ENCODE results near the gene RAB3B. TPM values are rescaled to one million over a fixed set of nuclear protein-coding genes. Genes with fewer than 3 reads are reported as not detected.

Gene RAB3B
- total and polyA plus RNA-seq, 9 of the 15 experiments (the other 6 are each of a cell fraction or from before 2014, with no cell fraction given) = 0.07 to 0.47 (median 0.27) TPM

- no peak for FAIRE-seq
- no peak for DNase-seq (ENCODE audit: extremely low read depth in 1 of 4, low spot score in 3 of 4)
- no peaks in the 10 kb centered on the region for H3K79me2 ChIP-seq (ENCODE audit: control insufficient read depth, insufficient read depth, low read length)
- intact Hi-C loops (cut with micrococcal nuclease) (no loop called here), in situ Hi-C loops (cut with MboI) (no loop called here)
- CTCF ChIA-PET (ENCODE audit: low intra/inter-chr PET ratio) = no interaction called here
- no peaks in the 10 kb centered on the region for H3K27me3 ChIP-seq (ENCODE audit: control insufficient read depth in 2 of 2, insufficient read depth in 2 of 2, low read length in 2 of 2)
- no peaks in the 10 kb centered on the region for H3K9me3 ChIP-seq (replicated peaks; ENCODE audit: control insufficient read depth, insufficient read depth, low read depth, low read length)
- H3K27ac ChIP-seq (ENCODE audit: extremely low read depth, low read depth, low read length) = no peak overlapping the region
- ATAC-seq = no peak
- no TSS peak for BruUV-seq (replicated peaks)
- H3K4me1 ChIP-seq (replicated peaks in 1 of 2; ENCODE audit: control insufficient read depth in 2 of 2, insufficient read depth in 2 of 2, low read length in 2 of 2) = peaks cover 0 to 8% of the 10 kb centered on the region in 2 experiments; a peak in 4 of 5 replicates
- 51% methylated on average over 3 of the region's 3 CpGs for WGBS (ENCODE audit: insufficient coverage, low coverage, missing lambda C conversion rate)
- no peak overlapping the region for H2AFZ ChIP-seq (ENCODE audit: low read depth, low read length)
- H3K4me2 ChIP-seq (ENCODE audit: insufficient read depth, low read length) = no peak overlapping the region
- H3K9me1 ChIP-seq (ENCODE audit: control insufficient read depth, insufficient read depth, low read length) = no peaks in the 10 kb centered on the region
- no peaks in the 10 kb centered on the region for H3K36me3 ChIP-seq (ENCODE audit: control insufficient read depth, insufficient read depth, low read length)
- no peaks in the 10 kb centered on the region for H4K20me1 ChIP-seq (replicated peaks; ENCODE audit: control insufficient read depth, insufficient read depth, low read length)
- TF ChIP-seq KDM2B (CRISPR knock-in tag; IDR thresholded peaks at IDR 0.05) = no peak
- no peak for TF ChIP-seq MAFF (IDR thresholded peaks at IDR 0.05; ENCODE audit: low read length)
- TF ChIP-seq HNRNPLL (IDR thresholded peaks at IDR 0.05; ENCODE audit: low read depth, low read length, poor library complexity, severe bottlenecking) = no peak
- TF ChIP-seq NR2F6 (CRISPR knock-in tag; IDR thresholded peaks at IDR 0.05) = no peak
- no peak for TF ChIP-seq GABPB1 (CRISPR knock-in tag; IDR thresholded peaks at IDR 0.05)
- no peak overlapping the region for H3K4me3 ChIP-seq
- POLR2A ChIA-PET = no interaction called here
- no peak overlapping the region for H3K9ac ChIP-seq (ENCODE audit: insufficient read depth in 1 of 2, low read depth in 2 of 2, low read length in 2 of 2)
These were observed 8.3 kb downstream of the RAB3B start for GRCh38 chr1:51982161-51982560.

DNA sequence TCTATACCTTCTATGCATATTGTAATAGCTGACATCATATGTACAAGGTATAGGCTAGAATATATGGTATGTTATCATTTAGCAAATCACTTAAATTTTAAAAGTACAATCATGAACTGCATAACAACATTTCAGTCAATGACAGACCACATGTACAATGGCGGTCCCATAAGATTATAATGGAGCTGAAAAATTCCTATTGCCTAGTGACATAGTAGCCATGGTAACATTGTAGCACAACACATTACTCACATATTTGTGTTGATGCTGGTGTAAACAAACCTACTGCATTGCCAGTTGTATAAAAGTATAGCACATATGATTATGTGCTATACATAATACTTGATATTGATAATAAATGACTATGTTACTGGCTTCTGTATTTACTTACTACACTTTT is 8.9 kb downstream of the RAB3B start:
- intact Hi-C loops (cut with micrococcal nuclease) = no loop called here
- H3K4me1 ChIP-seq (replicated peaks in 1 of 2; ENCODE audit: control insufficient read depth in 2 of 2, insufficient read depth in 2 of 2, low read length in 2 of 2) = peaks cover 0 to 8% of the 10 kb centered on the region in 2 experiments; a peak in 4 of 5 replicates
- H3K9me3 ChIP-seq (replicated peaks; ENCODE audit: control insufficient read depth, insufficient read depth, low read depth, low read length) = no peaks in the 10 kb centered on the region
- WGBS (ENCODE audit: insufficient coverage, low coverage, missing lambda C conversion rate) = 77% methylated on average over 1 of the region's 1 CpG
- TF ChIP-seq ADNP (tag; IDR thresholded peaks at IDR 0.05) (no peak), ZNF699 (CRISPR knock-in tag; IDR thresholded peaks at IDR 0.05; ENCODE audit: insufficient replicate concordance) (no peak), RFX1 (IDR thresholded peaks at IDR 0.05) (peak; percentile 54; the same call in 1 of the 2 replicates), NFRKB (IDR thresholded peaks at IDR 0.05; ENCODE audit: low read depth) (no peak), RB1 (IDR thresholded peaks at IDR 0.05; ENCODE audit: low read depth) (no peak), CAMTA2 (CRISPR knock-in tag; conservative IDR thresholded peaks at IDR 0.05) (no peak), CHD4 (IDR thresholded peaks at IDR 0.05; ENCODE audit: insufficient read depth, insufficient replicate concordance, low read depth, low read length, poor library complexity, severe bottlenecking) (no peak), PCBP1 (IDR thresholded peaks at IDR 0.05; ENCODE audit: low read depth, low read length, poor library complexity, severe bottlenecking) (no peak)
- ChIA-PET CTCF (ENCODE audit: low intra/inter-chr PET ratio) (no interaction called here), POLR2A (no interaction called here)
- no peak overlapping the region for H3K4me3 ChIP-seq
- BruUV-seq (replicated peaks) = no TSS peak
- in situ Hi-C loops (cut with MboI) = no loop called here
- no peak overlapping the region for H3K27ac ChIP-seq (ENCODE audit: extremely low read depth, low read depth, low read length)
- no peak overlapping the region for H2AFZ ChIP-seq (ENCODE audit: low read depth, low read length)
- H3K4me2 ChIP-seq (ENCODE audit: insufficient read depth, low read length) = no peak overlapping the region
- no peaks in the 10 kb centered on the region for H4K20me1 ChIP-seq (replicated peaks; ENCODE audit: control insufficient read depth, insufficient read depth, low read length)
- no peaks in the 10 kb centered on the region for H3K9me1 ChIP-seq (ENCODE audit: control insufficient read depth, insufficient read depth, low read length)
- DNase-seq (ENCODE audit: extremely low read depth in 1 of 4, low spot score in 3 of 4) (no peak), FAIRE-seq (no peak), ATAC-seq (no peak)
- no peak overlapping the region for H3K9ac ChIP-seq (ENCODE audit: insufficient read depth in 1 of 2, low read depth in 2 of 2, low read length in 2 of 2)
- H3K27me3 ChIP-seq (ENCODE audit: control insufficient read depth in 2 of 2, insufficient read depth in 2 of 2, low read length in 2 of 2) = no peaks in the 10 kb centered on the region
- no peaks in the 10 kb centered on the region for H3K79me2 ChIP-seq (ENCODE audit: control insufficient read depth, insufficient read depth, low read length)
- H3K36me3 ChIP-seq (ENCODE audit: control insufficient read depth, insufficient read depth, low read length) = no peaks in the 10 kb centered on the region
